AG04450 (cell line): ENCODE results near the gene PIGX. TPM values are rescaled to one million over a fixed set of nuclear protein-coding genes. Genes with fewer than 3 reads are reported as not detected.

Experiments used
- CTCF ChIA-PET: fragments of 300-600, 350-600 bp; formaldehyde crosslinking; extraction: SDS; loops from one replicate; lab custom pipeline; 2022; ENCODE audit warnings: antibody characterized with exemption, inconsistent platforms; lab: Charles Lee
- POLR2A ChIA-PET: fragments of 350-600 bp; formaldehyde crosslinking; extraction: SDS; loops from one replicate; lab custom pipeline; 2021; ENCODE audit warnings: antibody characterized with exemption, inconsistent platforms; lab: Yijun Ruan, JAX
- DNase-seq: peaks from one replicate; pipeline ENCODE4 v3.0.0-alpha.2; 2011; ENCODE audit warnings: low read depth, low spot score
- H3K27ac ChIP-seq: one replicate; pipeline ENCODE4 v1.5.1; 2012; ENCODE audit warnings: low read depth, low read length, control low read depth
- H3K27me3 ChIP-seq: one replicate; pipeline ENCODE4 v1.6.0; 2012; ENCODE audit warnings: low read length; ENCODE audit not compliant: control insufficient read depth, insufficient read depth
- H3K4me3 ChIP-seq: 2 replicates; pipeline ENCODE4 v1.5.1; 2011; ENCODE audit warnings: mild to moderate bottlenecking, low read depth, low read length, control low read depth
- H3K9me3 ChIP-seq: 2 replicates; pipeline ENCODE4 v1.5.1; 2012; ENCODE audit warnings: low read length; ENCODE audit not compliant: control insufficient read depth, insufficient read depth
- CTCF ChIP-seq: IDR thresholded peaks from 2 replicates; pipeline ENCODE4 v1.5.1; 2011; ENCODE audit warnings: low read depth, low read length, control low read depth, inconsistent platforms
- polyA plus RNA-seq: library from polyadenylated mRNA; depleted of rRNA; stranded (reverse); fragments of >200 nt; gene quantifications from 2 replicates; pipeline ENCODE4 v1.2.3, GENCODE V29; 2011

Gene PIGX
- polyA plus RNA-seq, 1 experiment = 12.7 TPM

- no peak overlapping the region for H3K4me3 ChIP-seq
- no peak for TF ChIP-seq CTCF
Measured at GRCh38 chr3:196721097-196721496, 8.9 kb downstream of the PIGX start.

GRCh38 chr3:196726788-196727675 lies 14.9 kb downstream of the PIGX start:
- POLR2A ChIA-PET = no interaction called here
- CTCF ChIA-PET = no interaction called here
- DNase-seq = no peak
- no peak for TF ChIP-seq CTCF
- no peak overlapping the region for H3K27ac ChIP-seq
- no peaks in the 10 kb centered on the region for H3K27me3 ChIP-seq
- no peaks in the 10 kb centered on the region for H3K9me3 ChIP-seq
- H3K4me3 ChIP-seq = no peak overlapping the region

More at GRCh38 chr3:196721097-196721496, 8.9 kb downstream of the PIGX start:
- ChIA-PET CTCF (no interaction called here), POLR2A (no interaction called here)
- Histone ChIP-seq H3K27me3 (no peaks in the 10 kb centered on the region), H3K9me3 (peaks cover 4% of the 10 kb centered on the region; the same call in 1 of the 2 replicates), H3K27ac (no peak overlapping the region)
- no peak for DNase-seq

GRCh38 chr3:196735751-196736150 lies 23.6 kb downstream of the PIGX start:
- TF ChIP-seq CTCF = no peak
- POLR2A ChIA-PET = no interaction called here
- Histone ChIP-seq H3K27me3 (no peaks in the 10 kb centered on the region), H3K9me3 (no peaks in the 10 kb centered on the region), H3K27ac (no peak overlapping the region), H3K4me3 (no peak overlapping the region)
- no peak for DNase-seq
- CTCF ChIA-PET = no interaction called here

GRCh38 chr3:196736670-196737374 lies 24.6 kb downstream of the PIGX start:
- Histone ChIP-seq H3K9me3 (no peaks in the 10 kb centered on the region), H3K27me3 (no peaks in the 10 kb centered on the region), H3K4me3 (no peak overlapping the region), H3K27ac (no peak overlapping the region)
- no peak for DNase-seq
- TF ChIP-seq CTCF = no peak
- CTCF ChIA-PET = interaction anchor here (0.8 kb wide), 1 partner anchor 128 kb away, joined by 4 read pairs; no protein-coding TSS in a partner anchor
- POLR2A ChIA-PET = no interaction called here
